Choroid plexus epithelial cell (primary cell): ENCODE results near the gene CCDC34.
A peak's percentile ranks its signal among the peaks of the same experiment; 100 is the strongest.
"Not testable (repeated sequence)": the region's sequence is repeated elsewhere in the genome, so short reads cannot be mapped to it uniquely, and the experiment has no call there.

Source experiments
- DNase-seq: peaks from one replicate; pipeline ENCODE4 v3.0.0-alpha.2; 2010; ENCODE audit warnings: low read depth
- H3K4me3 ChIP-seq: 2 replicates; pipeline ENCODE4 v1.5.1; 2011; ENCODE audit warnings: low read depth, mild to moderate bottlenecking, control low read depth, low read length, moderate library complexity
- CTCF ChIP-seq: conservative IDR thresholded peaks from 2 replicates; pipeline ENCODE4 v1.5.1; 2011; ENCODE audit warnings: low read depth, mild to moderate bottlenecking, control low read depth, inconsistent platforms, low read length, moderate library complexity

Gene CCDC34

GRCh38 chr11:27347359-27348339, 15.4 kb downstream of the CCDC34 start:
- TF ChIP-seq CTCF: no peak
- DNase-seq: no peak
- H3K4me3 ChIP-seq: no peak overlapping the region

- DNase-seq: no peak
- TF ChIP-seq CTCF: no peak
- no peak overlapping the region for H3K4me3 ChIP-seq
These were observed 23.1 kb downstream of the CCDC34 start for GRCh38 chr11:27339941-27340340.

- DNase-seq, H3K4me3 ChIP-seq: not testable (repeated sequence)
These were observed 28.3 kb downstream of the CCDC34 start for GRCh38 chr11:27334764-27335163.

- H3K4me3 ChIP-seq: no peak overlapping the region
- no peak for TF ChIP-seq CTCF
- DNase-seq: peak; percentile 65
These were observed 31.0 kb downstream of the CCDC34 start for GRCh38 chr11:27331981-27332380.

- H3K4me3 ChIP-seq: no peak overlapping the region
- TF ChIP-seq CTCF: no peak
- no peak for DNase-seq
These were observed 32.3 kb downstream of the CCDC34 start for GRCh38 chr11:27330633-27331270.

- no peak overlapping the region for H3K4me3 ChIP-seq
- peak; percentile 23 for DNase-seq
- TF ChIP-seq CTCF: no peak
These were observed 33.0 kb downstream of the CCDC34 start for GRCh38 chr11:27329867-27330632.

GRCh38 chr11:27328614-27329013, 34.4 kb downstream of the CCDC34 start:
- no peak for TF ChIP-seq CTCF
- no peak overlapping the region for H3K4me3 ChIP-seq
- peak; percentile 19 for DNase-seq

GRCh38 chr11:27327064-27327463, 36.0 kb downstream of the CCDC34 start:
- H3K4me3 ChIP-seq, DNase-seq: not testable (repeated sequence)

- not testable (repeated sequence) for H3K4me3 ChIP-seq, DNase-seq
These were observed 40.8 kb downstream of the CCDC34 start for GRCh38 chr11:27322196-27322595.

- H3K4me3 ChIP-seq, DNase-seq: not testable (repeated sequence)
These were observed 41.7 kb downstream of the CCDC34 start for GRCh38 chr11:27321340-27321739.
